Thyroid gland (tissue), 4 donors: Measurements from ENCODE around the gene TLX3. TPM values are rescaled to one million over a fixed set of nuclear protein-coding genes. Genes with fewer than 3 reads are reported as not detected.

Experiments
- small RNA-seq: library from RNA; depleted of rRNA; stranded (forward); fragments of <200 nt; gene quantifications from one replicate; pipeline ENCODE3, GENCODE V24; 2016
- total RNA-seq, 4 donors: library from RNA; depleted of rRNA; stranded (reverse); fragments of >200 nt; gene quantifications; one replicate each; pipeline ENCODE4 v1.2.3, GENCODE V29; 2016

TLX3 gene
- total RNA-seq, 4 donors from 2014 or later = not detected

Small RNAs within 50 kb of the gene (small RNA-seq; reads per million reads assigned to genes)
- gene AC091980.1 (not detected), gene RN7SL339P (not detected)

Other genes starting within 250 kb of the TLX3 start
- gene NPM1, start 78.6 kb downstream of the TLX3 start, total RNA-seq = 100 to 1,000 TPM; 455 to 777 (median 561) TPM
- 1 to 10 TPM in 2 of 4 donors, under 1 TPM in 1, not detected in 1; 0.67 to 1.4 (median 1.0) TPM for gene FGF18, start 110.4 kb downstream of the TLX3 start, total RNA-seq